ENCODE measurements around the gene PDCD2. TPM values are rescaled to one million over a fixed set of nuclear protein-coding genes. Genes with fewer than 3 reads are reported as not detected.

The PDCD2 gene
- total and polyA plus RNA-seq, 9 of the 15 experiments (the other 6 are each of a cell fraction or from before 2014, with no cell fraction given) = 67.3 to 430 (median 318) TPM

GRCh38 chr6:170552765-170553533, 31.5 kb downstream of the PDCD2 start, which contains the start of gene PSMB1 (continued):
- no peak for TF ChIP-seq SNRNP70 (optimal IDR thresholded peaks at IDR 0.05; ENCODE audit: low read depth, low read length)
- no peak for TF ChIP-seq CTCFL (IDR thresholded peaks at IDR 0.05; ENCODE audit: borderline replicate concordance, insufficient read depth, low read depth, low read length, poor library complexity, severe bottlenecking)
- TF ChIP-seq MNT (conservative IDR thresholded peaks at IDR 0.05) = peak; percentile 45 to 82; a peak in 3 of 4 replicates
- TF ChIP-seq, protein P1, sequence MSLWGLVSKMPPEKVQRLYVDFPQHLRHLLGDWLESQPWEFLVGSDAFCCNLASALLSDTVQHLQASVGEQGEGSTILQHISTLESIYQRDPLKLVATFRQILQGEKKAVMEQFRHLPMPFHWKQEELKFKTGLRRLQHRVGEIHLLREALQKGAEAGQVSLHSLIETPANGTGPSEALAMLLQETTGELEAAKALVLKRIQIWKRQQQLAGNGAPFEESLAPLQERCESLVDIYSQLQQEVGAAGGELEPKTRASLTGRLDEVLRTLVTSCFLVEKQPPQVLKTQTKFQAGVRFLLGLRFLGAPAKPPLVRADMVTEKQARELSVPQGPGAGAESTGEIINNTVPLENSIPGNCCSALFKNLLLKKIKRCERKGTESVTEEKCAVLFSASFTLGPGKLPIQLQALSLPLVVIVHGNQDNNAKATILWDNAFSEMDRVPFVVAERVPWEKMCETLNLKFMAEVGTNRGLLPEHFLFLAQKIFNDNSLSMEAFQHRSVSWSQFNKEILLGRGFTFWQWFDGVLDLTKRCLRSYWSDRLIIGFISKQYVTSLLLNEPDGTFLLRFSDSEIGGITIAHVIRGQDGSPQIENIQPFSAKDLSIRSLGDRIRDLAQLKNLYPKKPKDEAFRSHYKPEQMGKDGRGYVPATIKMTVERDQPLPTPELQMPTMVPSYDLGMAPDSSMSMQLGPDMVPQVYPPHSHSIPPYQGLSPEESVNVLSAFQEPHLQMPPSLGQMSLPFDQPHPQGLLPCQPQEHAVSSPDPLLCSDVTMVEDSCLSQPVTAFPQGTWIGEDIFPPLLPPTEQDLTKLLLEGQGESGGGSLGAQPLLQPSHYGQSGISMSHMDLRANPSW (CRISPR knock-in tag; IDR thresholded peaks at IDR 0.05) = peak; percentile 90
- no peak for TF ChIP-seq MXD1 (CRISPR knock-in tag; IDR thresholded peaks at IDR 0.05; ENCODE audit: borderline replicate concordance, poor library complexity, severe bottlenecking)
- TF ChIP-seq, protein P2, sequence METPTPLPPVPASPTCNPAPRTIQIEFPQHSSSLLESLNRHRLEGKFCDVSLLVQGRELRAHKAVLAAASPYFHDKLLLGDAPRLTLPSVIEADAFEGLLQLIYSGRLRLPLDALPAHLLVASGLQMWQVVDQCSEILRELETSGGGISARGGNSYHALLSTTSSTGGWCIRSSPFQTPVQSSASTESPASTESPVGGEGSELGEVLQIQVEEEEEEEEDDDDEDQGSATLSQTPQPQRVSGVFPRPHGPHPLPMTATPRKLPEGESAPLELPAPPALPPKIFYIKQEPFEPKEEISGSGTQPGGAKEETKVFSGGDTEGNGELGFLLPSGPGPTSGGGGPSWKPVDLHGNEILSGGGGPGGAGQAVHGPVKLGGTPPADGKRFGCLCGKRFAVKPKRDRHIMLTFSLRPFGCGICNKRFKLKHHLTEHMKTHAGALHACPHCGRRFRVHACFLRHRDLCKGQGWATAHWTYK (CRISPR knock-in tag; IDR thresholded peaks at IDR 0.05) = peak; percentile 39; the same call in 1 of the 2 replicates
- TF ChIP-seq MYC (IDR thresholded peaks at IDR 0.05; ENCODE audit: low read depth, low read length) = peak; percentile 84
- TF ChIP-seq MYC (CRISPR knock-in tag; IDR thresholded peaks at IDR 0.05; ENCODE audit: borderline replicate concordance, low read depth) = peak; percentile 55; the same call in 1 of the 2 replicates
- peak; percentile 84 for TF ChIP-seq NFE2 (IDR thresholded peaks at IDR 0.05; ENCODE audit: low read depth)
- peak; percentile 73 for TF ChIP-seq BRD4 (IDR thresholded peaks at IDR 0.05)
- TF ChIP-seq ESRRB (CRISPR knock-in tag; IDR thresholded peaks at IDR 0.05; ENCODE audit: borderline replicate concordance) = no peak
- TF ChIP-seq POLR2G (IDR thresholded peaks at IDR 0.05; ENCODE audit: low read depth, low read length) = peak; percentile 98
- TF ChIP-seq BCL6 (CRISPR knock-in tag; IDR thresholded peaks at IDR 0.05) = no peak
- TF ChIP-seq TAF7 (tag; IDR thresholded peaks at IDR 0.05) = peak; percentile 83
- TF ChIP-seq HDAC1 (IDR thresholded peaks at IDR 0.05) = peak in 1 of 2 experiments; percentile 80; a peak in 2 of 4 replicates
- 0 out of 2 replicates have a peak, but pooled peaks have one; percentile 52 for TF ChIP-seq RUNX1 (IDR thresholded peaks at IDR 0.05; ENCODE audit: low read depth)

All from K562 (cell line).